Astrocyte of the cerebellum (primary cell): Measurements from ENCODE around the gene TBCB.

Source experiments
- DNase-seq: peaks from one replicate; pipeline ENCODE4 v3.0.0-alpha.2; 2011; ENCODE audit warnings: low read depth
- H3K4me3 ChIP-seq: 2 replicates; pipeline ENCODE4 v1.5.1; 2011; ENCODE audit warnings: mild to moderate bottlenecking, low read depth, low read length, moderate library complexity
- CTCF ChIP-seq: IDR thresholded peaks from 2 replicates; pipeline ENCODE4 v1.5.1; 2012; ENCODE audit warnings: low read length, low read depth, moderate library complexity, mild to moderate bottlenecking; ENCODE audit errors: missing control alignments
- in situ Hi-C: cut with HindIII; loops from 2 replicates; pipeline ENCODE4 v1.10.0; 2017; ENCODE audit warnings: low sequenced_read_pairs

Gene TBCB

GRCh38 chr19:36108684-36109083 lies 6.6 kb upstream of the TBCB start:
- no peak for TF ChIP-seq CTCF
- H3K4me3 ChIP-seq = no peak overlapping the region
- DNase-seq = no peak
- in situ Hi-C loops = no loop called here

GRCh38 chr19:36110487-36111199 lies 4.6 kb upstream of the TBCB start, which contains the start of gene OVOL3:
Gene OVOL3, plus strand, starts transcription at chr19:36111143. Its CDS starts 60 bp downstream, at chr19:36111203.
- in situ Hi-C loops = no loop called here
- no peak within 1 kb of the TSS for H3K4me3 ChIP-seq
- DNase-seq = no peak
- no peak for TF ChIP-seq CTCF

- in situ Hi-C loops = no loop called here
- DNase-seq = no peak
- TF ChIP-seq CTCF = no peak
- H3K4me3 ChIP-seq = no peak overlapping the region
Measured at GRCh38 chr19:36111200-36111539, 4.1 kb upstream of the TBCB start.

- no peak for TF ChIP-seq CTCF
- DNase-seq = no peak
- in situ Hi-C loops = no loop called here
- H3K4me3 ChIP-seq = no peak overlapping the region
Measured at GRCh38 chr19:36112678-36113077, 2.6 kb upstream of the TBCB start.

- DNase-seq = no peak
- peak overlapping the region; percentile 96 for H3K4me3 ChIP-seq
- TF ChIP-seq CTCF = no peak
- in situ Hi-C loops = no loop called here
Measured at GRCh38 chr19:36113425-36113824, 1.8 kb upstream of the TBCB start.

GRCh38 chr19:36113894-36114720 lies 1.2 kb upstream of the TBCB start:
- peak overlapping the region; percentile 96 for H3K4me3 ChIP-seq
- peak; percentile 27 for TF ChIP-seq CTCF
- in situ Hi-C loops = no loop called here
- no peak for DNase-seq
